SJCRH30 (cell line): ENCODE data around the gene ATP2A2. TPM values are rescaled to one million over a fixed set of nuclear protein-coding genes. Genes with fewer than 3 reads are reported as not detected.
"Not testable (repeated sequence)": the region's sequence is repeated elsewhere in the genome, so short reads cannot be mapped to it uniquely, and the experiment has no call there.

ENCODE experiments used
- DNase-seq, 2 experiments: peaks; one replicate each; pipeline ENCODE4 v3.0.0-alpha.2; 2015 to 2020
- H3K27ac ChIP-seq: fragments of 250-450 bp; sonication (Bioruptor Pico); 2 replicates; pipeline ENCODE4 v1.5.1; 2020; ENCODE audit warnings: mild to moderate bottlenecking, moderate library complexity
- H3K27me3 ChIP-seq: fragments of 250-450 bp; sonication (Bioruptor Pico); 2 replicates; pipeline ENCODE4 v1.5.1; 2020; ENCODE audit warnings: mild to moderate bottlenecking, moderate library complexity
- H3K36me3 ChIP-seq: fragments of 250-450 bp; sonication (Bioruptor Pico); 2 replicates; pipeline ENCODE4 v1.5.1; 2020; ENCODE audit warnings: mild to moderate bottlenecking, moderate library complexity
- H3K4me1 ChIP-seq: fragments of 250-450 bp; sonication (Bioruptor Pico); 2 replicates; pipeline ENCODE4 v1.5.1; 2020; ENCODE audit warnings: mild to moderate bottlenecking, moderate library complexity
- H3K4me3 ChIP-seq: fragments of 250-450 bp; sonication (Bioruptor Pico); 2 replicates; pipeline ENCODE4 v1.5.1; 2020; ENCODE audit warnings: mild to moderate bottlenecking, moderate library complexity
- H3K9me3 ChIP-seq: fragments of 250-450 bp; sonication (Bioruptor Pico); replicated peaks from 2 replicates; pipeline ENCODE4 v1.5.1; 2020; ENCODE audit warnings: mild to moderate bottlenecking, moderate library complexity
- total RNA-seq: library from RNA; depleted of rRNA; stranded (reverse); fragments of >200 nt; shearing (Covaris generic); gene quantifications from 2 replicates; pipeline ENCODE4 v1.2.3, GENCODE V29; 2014

ATP2A2 gene
- total RNA-seq, 1 experiment from 2014 or later, result 166 TPM

DNA sequence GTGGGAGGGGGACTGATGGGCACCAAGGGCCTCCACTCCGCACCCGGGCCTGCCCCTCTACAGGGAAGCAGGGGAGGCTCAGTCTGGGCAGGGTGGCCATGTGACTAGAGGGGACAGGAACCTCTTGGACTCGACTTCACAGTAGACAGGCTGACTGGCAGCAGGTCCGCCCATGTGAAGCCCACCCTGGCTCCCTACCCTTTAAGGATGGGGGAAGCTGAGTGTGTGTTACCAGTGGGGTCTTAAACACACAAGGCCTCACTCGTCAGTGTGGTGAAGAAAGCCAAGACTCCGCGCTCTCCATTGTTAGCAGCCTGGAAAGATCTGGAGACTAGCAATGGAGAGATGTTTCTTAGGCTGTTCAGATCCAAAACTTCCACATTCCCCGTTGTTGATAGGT is 70.1 kb downstream of the ATP2A2 start:
- H3K36me3 ChIP-seq, result peaks cover 33% of the 10 kb centered on the region
- H3K9me3 ChIP-seq, result no peaks in the 10 kb centered on the region
- no peaks in the 10 kb centered on the region for H3K27me3 ChIP-seq
- H3K4me3 ChIP-seq, result no peak overlapping the region
- H3K4me1 ChIP-seq, result no peaks in the 10 kb centered on the region
- DNase-seq, result no peak
- H3K27ac ChIP-seq, result no peak overlapping the region

DNA sequence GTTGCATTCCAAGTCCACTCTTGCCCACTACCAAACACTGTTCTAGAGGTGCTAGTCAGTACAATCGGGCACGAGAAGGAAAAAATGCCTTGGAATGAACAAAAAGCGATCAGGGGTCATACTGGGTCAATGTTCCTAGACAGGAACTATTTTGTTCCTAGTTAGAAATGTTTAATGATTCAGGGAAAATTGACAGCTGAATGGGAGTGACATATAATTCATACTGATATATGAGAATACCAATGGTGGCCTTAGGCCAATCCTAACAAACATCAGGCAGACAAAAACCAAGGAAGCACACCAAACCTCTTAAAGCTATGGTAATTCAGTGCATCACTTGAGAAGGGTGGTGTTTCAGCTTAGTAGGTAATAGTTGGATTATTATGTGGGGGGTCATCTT is 71.4 kb downstream of the ATP2A2 start:
- Histone ChIP-seq H3K4me1 (no peaks in the 10 kb centered on the region), H3K9me3 (no peaks in the 10 kb centered on the region), H3K4me3 (no peak overlapping the region), H3K36me3 (peaks cover 23% of the 10 kb centered on the region), H3K27ac (no peak overlapping the region), H3K27me3 (no peaks in the 10 kb centered on the region)
- DNase-seq, result no peak

DNA sequence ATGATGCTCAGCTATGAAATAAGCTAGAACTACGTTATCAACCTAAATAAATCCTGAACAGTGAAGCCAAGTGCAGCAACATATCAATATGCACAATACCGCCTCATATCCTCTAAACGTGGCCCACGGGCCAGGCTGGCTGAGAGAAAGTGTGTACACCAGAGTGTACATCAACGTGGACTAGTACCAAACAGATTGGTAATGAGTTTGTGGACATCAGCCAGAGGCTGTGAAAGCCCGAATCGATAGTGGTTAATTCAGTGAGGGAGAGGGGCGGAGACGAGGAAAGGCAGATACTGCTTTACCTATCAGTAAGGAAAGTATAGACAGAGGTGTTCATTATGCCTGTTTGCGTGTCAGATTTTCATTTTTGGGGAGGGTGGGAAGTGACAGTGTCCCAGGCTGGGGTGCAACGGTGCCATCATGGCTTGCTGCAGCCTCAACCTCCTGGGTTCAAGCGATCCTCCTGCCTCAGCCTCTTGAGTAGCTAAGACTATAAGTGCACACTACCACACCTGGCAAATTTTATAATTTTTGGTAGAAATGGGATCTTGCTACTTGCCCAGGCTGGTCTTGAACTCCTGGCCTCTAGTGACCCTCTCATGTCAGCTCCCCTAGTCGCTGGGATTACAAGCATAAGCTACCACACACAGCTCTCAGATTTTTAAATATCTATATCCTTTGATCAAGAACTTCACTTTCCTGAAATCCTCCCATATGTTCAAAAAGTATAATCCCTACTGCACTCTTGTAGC is 72.3 kb downstream of the ATP2A2 start:
- Histone ChIP-seq H3K9me3 (no peaks in the 10 kb centered on the region), H3K4me3 (no peak overlapping the region), H3K36me3 (peaks cover 14% of the 10 kb centered on the region; the same call in 1 of the 2 replicates), H3K4me1 (no peaks in the 10 kb centered on the region), H3K27me3 (no peaks in the 10 kb centered on the region), H3K27ac (no peak overlapping the region)
- DNase-seq, result no peak

DNA sequence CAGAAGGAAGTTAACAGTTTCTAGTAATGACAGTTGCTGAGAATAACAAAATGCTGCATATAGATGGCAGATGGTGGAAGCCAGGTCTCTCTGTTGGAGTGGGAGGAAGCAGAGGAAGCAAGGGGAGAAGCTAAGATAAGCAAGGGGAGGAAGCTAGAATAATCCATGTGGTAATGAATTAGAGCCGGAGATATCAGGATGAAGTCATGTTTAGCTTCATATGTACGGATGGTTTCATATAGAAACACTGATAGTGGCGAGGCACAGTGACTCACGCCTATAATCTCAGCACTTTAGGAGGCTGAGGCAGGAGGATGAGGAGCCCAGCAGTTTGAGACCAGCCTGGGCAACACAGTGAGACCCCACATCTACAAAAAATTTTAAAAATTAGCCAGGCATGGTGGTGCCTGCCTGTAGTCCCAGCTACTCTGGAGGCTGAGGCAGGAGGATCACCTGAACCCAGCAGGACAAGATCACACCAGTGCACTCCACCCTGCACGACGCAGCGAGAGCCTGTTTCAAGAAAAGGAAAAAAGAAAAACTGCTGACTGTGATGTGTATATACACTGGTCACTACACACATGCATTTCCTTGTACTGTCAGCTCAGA is 73.2 kb downstream of the ATP2A2 start:
- H3K27me3 ChIP-seq, result no peaks in the 10 kb centered on the region
- DNase-seq, result no peak
- no peaks in the 10 kb centered on the region for H3K4me1 ChIP-seq
- H3K4me3 ChIP-seq, result no peak overlapping the region
- no peaks in the 10 kb centered on the region for H3K9me3 ChIP-seq
- H3K27ac ChIP-seq, result no peak overlapping the region
- H3K36me3 ChIP-seq, result peaks cover 8% of the 10 kb centered on the region; the same call in 1 of the 2 replicates

DNA sequence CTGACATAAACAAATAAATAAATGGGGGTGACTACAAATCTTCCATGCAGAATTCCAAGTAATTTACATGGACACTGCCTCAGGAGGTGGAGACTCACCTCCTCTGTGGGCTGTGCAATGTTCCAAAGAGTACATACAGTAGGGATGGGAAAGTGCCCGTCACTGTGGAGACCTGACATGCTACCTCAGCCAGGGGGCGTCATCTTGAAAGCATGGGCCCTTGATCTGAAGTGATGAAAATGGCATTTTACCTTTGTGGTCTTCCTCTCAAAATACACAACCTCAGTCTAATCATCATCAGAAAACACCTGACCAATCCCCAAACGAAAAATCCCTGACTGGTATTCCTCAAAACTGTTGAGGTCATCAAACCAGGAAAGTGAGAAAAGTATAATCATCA is 74.0 kb downstream of the ATP2A2 start:
- Histone ChIP-seq H3K9me3 (no peaks in the 10 kb centered on the region), H3K36me3 (peaks cover 7% of the 10 kb centered on the region; the same call in 1 of the 2 replicates), H3K27ac (no peak overlapping the region), H3K27me3 (no peaks in the 10 kb centered on the region), H3K4me1 (no peaks in the 10 kb centered on the region), H3K4me3 (no peak overlapping the region)
- no peak for DNase-seq

DNA sequence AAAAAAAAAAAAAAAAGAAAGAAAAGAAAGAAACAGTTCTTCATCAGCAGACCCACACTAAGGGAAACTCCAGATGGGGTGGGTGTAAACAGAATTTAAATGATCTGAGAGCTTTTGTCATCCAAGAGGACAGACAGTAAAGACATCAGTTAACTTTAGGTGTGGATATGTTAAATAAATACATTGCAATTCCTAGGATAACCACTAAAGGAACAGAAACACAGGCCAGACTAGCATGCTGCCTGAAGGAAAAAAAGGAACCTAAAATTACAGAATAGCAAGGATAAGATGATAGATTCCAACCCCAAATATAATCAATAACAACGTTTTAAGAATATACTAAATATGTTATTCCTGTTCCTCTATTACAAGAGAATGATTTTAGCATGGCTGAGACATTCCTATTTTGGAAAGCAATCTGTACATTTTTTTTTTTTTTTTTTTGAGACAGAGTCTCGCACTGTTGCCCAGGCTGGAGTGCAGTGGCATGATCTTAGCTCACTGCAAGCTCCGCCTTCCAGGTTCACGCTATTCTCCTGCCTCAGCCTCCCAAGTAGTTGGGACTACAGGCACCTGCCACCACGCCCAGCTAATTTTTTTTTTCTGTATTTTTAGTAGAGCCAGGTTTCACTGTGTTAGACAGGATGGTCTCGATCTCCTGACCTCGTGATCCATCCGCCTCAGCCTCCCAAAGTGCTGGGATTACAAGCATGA is 77.5 kb downstream of the ATP2A2 start:
- H3K27ac ChIP-seq, H3K27me3 ChIP-seq, H3K4me3 ChIP-seq, H3K9me3 ChIP-seq, H3K4me1 ChIP-seq, H3K36me3 ChIP-seq, DNase-seq: not testable (repeated sequence)

DNA sequence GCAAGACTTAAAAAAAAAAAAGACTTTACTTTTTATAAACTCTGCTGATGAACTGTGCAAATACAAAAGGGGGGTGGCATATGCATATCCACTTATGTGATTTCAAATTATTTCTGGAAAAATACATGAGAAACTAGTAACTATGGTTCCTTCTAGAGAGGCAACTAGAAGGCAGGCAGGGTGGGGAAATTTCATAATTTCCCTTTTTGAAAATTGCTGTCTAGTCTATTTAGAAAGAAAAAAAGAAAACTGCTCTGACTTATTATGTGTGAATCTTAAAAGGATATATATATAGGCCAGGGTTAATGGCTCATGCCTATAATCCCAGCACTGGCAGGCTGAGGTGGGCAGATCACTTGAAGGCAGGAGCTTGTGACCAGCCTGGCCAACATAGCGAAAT is 80.2 kb downstream of the ATP2A2 start:
- Histone ChIP-seq H3K9me3 (no peaks in the 10 kb centered on the region), H3K4me1 (no peaks in the 10 kb centered on the region), H3K4me3 (no peak overlapping the region), H3K27ac (no peak overlapping the region), H3K27me3 (no peaks in the 10 kb centered on the region), H3K36me3 (no peaks in the 10 kb centered on the region)
- no peak for DNase-seq

DNA sequence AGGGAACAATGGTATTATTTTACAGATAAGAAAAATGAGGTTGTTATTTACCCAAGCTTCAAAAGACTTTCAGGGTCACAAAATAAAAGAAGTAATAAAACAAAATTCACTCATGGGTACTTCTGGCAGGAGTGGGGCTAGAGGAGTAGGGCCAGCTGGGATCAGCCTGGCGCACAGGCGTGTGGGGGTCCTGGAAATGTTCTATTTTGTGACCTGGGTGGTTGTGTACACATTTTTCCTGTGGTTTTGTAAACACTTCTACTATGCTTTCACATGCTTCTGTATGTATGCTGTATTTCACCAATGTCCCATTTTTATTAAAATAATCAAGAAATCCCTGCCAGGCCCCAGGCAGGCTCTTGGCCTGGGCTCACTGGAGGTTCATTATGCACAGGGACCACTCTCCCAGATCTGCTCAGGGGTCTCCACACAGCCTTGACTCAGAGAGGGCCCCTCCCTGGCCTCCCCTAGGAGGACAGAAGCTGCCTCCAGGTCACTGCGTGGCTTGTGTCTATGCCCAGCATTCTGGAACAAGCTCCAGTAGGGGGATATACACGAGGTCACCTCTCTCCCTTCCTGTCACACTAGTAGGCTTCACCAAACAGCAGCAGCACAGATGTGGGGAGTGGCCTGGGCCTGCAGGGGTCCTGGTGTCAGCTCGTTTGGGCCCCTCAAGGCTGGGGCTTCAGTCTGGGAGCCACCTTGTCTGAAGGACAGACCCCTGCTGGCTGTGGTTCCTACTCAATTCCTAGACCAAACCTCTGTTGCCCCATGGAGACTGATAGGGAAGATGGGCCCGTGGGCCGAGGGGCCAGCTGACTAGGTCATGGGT is 84.7 kb downstream of the ATP2A2 start:
- Histone ChIP-seq H3K9me3 (no peaks in the 10 kb centered on the region), H3K27ac (no peak overlapping the region), H3K27me3 (no peaks in the 10 kb centered on the region), H3K36me3 (no peaks in the 10 kb centered on the region), H3K4me3 (no peak overlapping the region), H3K4me1 (no peaks in the 10 kb centered on the region)
- no peak for DNase-seq

DNA sequence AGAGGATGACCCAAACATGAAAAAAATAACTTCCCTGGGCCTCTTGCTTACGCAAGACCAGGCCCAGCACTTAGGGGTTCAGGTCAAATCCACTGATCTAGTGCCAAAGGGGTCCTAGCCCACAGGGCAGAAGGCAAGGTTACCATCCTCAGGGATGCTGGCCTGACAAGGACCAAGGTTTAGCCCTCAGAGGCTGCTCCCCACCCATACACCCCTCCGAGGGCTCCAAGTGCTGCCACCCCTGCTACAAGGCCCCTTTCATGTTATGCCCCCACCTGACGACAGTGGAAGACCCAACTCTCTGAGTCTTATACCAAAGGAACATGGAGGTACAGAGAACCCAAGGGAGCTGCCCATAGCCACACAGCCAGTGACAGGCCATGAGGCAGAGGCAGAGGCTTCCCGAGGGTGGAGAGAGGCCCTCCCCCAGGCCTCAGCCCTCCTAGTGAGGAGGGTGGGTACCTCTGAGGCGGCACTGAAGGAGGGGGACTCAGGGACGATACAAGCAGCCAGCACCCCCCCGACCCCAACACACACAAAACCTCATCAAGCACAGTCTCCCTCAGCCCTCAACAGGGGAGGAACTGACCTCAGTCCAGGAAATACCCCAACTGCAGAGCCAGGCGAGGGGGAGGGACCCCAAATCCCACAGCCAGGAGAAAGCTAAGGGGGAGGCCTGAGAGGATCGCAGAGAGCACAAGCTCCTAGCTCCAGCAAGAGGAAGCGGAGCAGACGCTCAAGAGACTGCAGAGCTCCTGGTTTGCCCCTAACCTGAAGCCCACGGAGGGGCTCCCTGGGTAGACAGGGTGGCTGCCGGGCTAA is 85.5 kb downstream of the ATP2A2 start:
- Histone ChIP-seq H3K4me1 (no peaks in the 10 kb centered on the region), H3K27ac (no peak overlapping the region), H3K36me3 (peaks cover under 1% of the 10 kb centered on the region; the same call in 1 of the 2 replicates), H3K9me3 (no peaks in the 10 kb centered on the region), H3K4me3 (no peak overlapping the region), H3K27me3 (no peaks in the 10 kb centered on the region)
- no peak for DNase-seq

DNA sequence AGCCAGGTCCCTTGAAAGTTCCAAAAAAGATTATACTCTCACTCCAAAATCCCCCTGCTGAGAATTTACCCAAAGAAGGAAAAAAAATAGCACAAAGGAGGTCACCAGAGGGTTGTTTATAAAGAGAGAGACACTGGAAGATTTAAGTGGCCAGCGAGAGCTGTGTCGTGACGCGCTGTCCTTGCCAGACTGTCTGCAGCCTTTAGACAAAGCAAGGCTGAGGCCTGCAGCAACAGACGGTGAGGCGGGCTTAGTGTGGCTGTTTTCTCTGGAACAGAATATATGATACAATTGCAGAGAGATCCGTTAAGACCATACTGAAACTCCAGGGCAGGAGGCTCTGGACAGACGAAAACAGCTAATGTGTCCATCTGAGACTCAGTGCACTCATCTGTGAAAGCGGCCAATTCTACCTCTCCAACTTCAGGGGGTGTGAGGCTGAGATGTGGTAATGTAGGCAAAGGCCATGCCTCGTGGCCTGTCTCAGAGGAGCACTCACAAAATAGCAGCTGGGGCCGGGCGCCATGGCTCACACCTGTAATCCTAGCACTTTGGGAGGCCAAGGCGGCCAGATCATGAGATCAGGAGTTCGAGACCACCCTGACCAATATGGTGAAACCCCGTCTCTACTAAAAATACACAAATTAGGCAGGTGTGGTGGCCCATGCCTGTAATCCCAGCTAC is 86.3 kb downstream of the ATP2A2 start:
- Histone ChIP-seq H3K4me1 (no peaks in the 10 kb centered on the region), H3K27ac (no peak overlapping the region)
- DNase-seq, result no peak

DNA sequence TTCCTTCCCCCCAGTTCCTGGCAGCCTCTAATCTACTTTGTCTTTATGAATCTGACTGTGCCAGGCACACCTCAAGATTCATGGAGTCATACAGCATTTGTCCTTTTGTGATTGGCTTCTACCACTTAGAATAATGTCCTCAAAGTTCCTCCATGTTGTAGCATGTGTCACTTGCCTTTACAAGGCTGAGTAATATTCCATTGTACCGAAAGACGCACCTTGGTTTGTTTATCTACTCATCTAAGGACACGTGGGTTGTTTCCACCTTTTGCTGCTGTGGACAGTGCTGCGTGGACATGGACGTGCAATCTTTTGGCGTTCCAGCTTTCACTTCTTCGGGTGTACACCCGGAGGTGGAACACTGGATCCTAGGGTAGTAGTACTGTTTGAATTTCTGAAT is 88.9 kb downstream of the ATP2A2 start:
- no peaks in the 10 kb centered on the region for H3K4me1 ChIP-seq
- H3K27ac ChIP-seq, result no peak overlapping the region
- peaks cover 33% of the 10 kb centered on the region for H3K36me3 ChIP-seq
- H3K4me3 ChIP-seq, result no peak overlapping the region
- no peak for DNase-seq
- no peaks in the 10 kb centered on the region for H3K9me3 ChIP-seq
- no peaks in the 10 kb centered on the region for H3K27me3 ChIP-seq

More for the DNA sequence above, 86.3 kb downstream of the ATP2A2 start:
- H3K27me3 ChIP-seq, result no peaks in the 10 kb centered on the region
- H3K9me3 ChIP-seq, result no peaks in the 10 kb centered on the region
- H3K36me3 ChIP-seq, result peaks cover 8% of the 10 kb centered on the region
- no peak overlapping the region for H3K4me3 ChIP-seq

DNA sequence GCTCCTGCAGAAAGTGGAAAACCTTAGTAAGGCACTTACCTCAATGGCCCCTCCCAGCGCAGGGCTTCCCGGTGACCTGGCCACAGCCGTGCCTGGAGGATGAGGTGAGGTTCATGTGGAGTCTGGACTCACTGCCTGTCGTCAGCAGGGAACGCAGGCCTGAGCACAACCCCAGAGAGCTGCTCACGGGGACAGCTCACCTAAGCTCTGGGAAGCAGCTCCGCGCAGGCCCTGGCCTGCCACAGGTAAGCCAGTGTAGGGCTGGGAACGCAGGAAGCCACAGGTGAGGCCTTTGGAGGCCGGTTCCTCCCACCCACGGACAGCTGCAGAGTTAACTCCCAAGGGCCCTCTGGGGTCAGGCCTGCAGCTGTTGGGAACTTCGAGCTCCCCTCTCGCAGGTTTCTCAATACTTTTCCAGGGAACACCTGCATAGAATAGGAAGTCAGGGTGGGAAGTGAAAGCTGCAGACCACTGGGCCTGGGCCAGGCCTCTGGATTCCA is 89.7 kb downstream of the ATP2A2 start:
- Histone ChIP-seq H3K4me3 (no peak overlapping the region), H3K27me3 (no peaks in the 10 kb centered on the region), H3K36me3 (peaks cover 41% of the 10 kb centered on the region), H3K4me1 (no peaks in the 10 kb centered on the region), H3K9me3 (no peaks in the 10 kb centered on the region), H3K27ac (no peak overlapping the region)
- no peak for DNase-seq

DNA sequence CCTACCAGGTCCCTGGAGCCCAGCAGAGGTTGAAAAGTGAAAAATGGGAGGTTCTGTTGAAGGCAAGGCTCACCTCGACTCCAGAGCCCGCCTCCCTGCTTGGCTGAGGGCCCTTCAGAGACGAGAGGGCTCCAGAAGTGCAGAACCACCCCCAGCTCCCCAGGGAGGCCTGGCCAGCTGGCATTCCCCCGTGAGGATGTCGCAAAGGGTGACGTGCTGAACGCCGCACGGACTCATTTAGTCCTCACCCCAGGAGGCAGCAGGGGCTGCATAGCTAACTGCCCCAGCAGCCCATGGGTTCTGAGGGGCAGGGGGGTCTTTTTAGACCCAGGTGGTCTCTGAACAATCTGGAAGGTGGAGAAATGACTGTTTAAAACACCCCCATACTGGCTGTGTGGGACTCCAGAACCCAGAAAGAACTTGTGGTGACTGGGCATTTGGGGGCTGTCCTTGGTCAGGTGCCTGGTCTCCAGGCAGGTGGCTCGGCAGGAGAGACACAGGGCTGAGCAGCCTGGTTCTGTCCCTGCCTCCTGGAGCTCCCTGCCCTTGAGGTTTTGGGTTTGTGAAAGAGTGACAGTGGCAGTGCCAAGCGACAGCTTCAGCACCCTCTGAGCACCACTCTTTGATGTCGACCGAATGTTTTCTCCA is 90.5 kb downstream of the ATP2A2 start:
- H3K4me1 ChIP-seq, result no peaks in the 10 kb centered on the region
- peaks cover 46% of the 10 kb centered on the region for H3K36me3 ChIP-seq
- DNase-seq, result no peak
- no peaks in the 10 kb centered on the region for H3K9me3 ChIP-seq
- no peak overlapping the region for H3K27ac ChIP-seq
- H3K4me3 ChIP-seq, result no peak overlapping the region
- no peaks in the 10 kb centered on the region for H3K27me3 ChIP-seq
